Measurements from ENCODE around the gene LENG9. TPM values are rescaled to one million over a fixed set of nuclear protein-coding genes. Genes with fewer than 3 reads are reported as not detected.

The LENG9 gene
- total and polyA plus RNA-seq, 2 experiments from 2014 or later, result 7.6 TPM; not detected in 1

- Histone ChIP-seq H3K4me3 (no peak overlapping the region), H3K36me3 (no peaks in the 10 kb centered on the region), H3K9me3 (ENCODE audit: low read depth) (no peaks in the 10 kb centered on the region), H3K27me3 (no peaks in the 10 kb centered on the region), H3K27ac (no peak overlapping the region), H3K4me1 (ENCODE audit: low read depth) (peaks cover 6% of the 10 kb centered on the region)
- DNase-seq (ENCODE audit: low read depth in 1 of 2, low spot score in 1 of 2), result no peak
- TF ChIP-seq, protein P1, sequence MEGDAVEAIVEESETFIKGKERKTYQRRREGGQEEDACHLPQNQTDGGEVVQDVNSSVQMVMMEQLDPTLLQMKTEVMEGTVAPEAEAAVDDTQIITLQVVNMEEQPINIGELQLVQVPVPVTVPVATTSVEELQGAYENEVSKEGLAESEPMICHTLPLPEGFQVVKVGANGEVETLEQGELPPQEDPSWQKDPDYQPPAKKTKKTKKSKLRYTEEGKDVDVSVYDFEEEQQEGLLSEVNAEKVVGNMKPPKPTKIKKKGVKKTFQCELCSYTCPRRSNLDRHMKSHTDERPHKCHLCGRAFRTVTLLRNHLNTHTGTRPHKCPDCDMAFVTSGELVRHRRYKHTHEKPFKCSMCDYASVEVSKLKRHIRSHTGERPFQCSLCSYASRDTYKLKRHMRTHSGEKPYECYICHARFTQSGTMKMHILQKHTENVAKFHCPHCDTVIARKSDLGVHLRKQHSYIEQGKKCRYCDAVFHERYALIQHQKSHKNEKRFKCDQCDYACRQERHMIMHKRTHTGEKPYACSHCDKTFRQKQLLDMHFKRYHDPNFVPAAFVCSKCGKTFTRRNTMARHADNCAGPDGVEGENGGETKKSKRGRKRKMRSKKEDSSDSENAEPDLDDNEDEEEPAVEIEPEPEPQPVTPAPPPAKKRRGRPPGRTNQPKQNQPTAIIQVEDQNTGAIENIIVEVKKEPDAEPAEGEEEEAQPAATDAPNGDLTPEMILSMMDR (IDR thresholded peaks at IDR 0.05; ENCODE audit: low read depth, low read length), result no peak
Measured at GRCh38 chr19:54444737-54445136, 18.8 kb downstream of the LENG9 start.

DNA sequence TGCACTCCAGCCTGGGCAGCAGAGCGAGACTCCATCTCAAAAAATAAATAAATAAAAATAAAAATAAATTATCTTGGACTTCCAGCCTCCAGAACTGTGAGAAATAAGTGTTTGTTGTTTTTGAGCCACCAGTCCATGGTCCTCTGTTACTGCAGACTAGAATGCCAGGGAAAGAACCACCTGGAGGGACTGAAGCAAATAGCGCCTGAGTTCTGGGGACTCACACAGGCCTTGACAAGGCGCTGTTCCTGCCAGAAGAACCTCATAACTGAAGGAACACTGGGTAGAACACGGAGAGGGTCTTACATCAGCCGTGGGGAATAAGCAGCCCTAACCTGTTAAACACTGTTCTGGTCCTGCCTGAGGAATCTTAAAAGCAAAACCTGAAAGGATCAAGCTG is 22.9 kb downstream of the LENG9 start:
- Histone ChIP-seq H3K4me3 (no peak overlapping the region), H3K27me3 (no peaks in the 10 kb centered on the region), H3K36me3 (no peaks in the 10 kb centered on the region), H3K27ac (no peak overlapping the region), H3K9me3 (ENCODE audit: low read depth) (no peaks in the 10 kb centered on the region), H3K4me1 (ENCODE audit: low read depth) (peaks cover 5% of the 10 kb centered on the region)
- DNase-seq (ENCODE audit: low read depth in 1 of 2, low spot score in 1 of 2), result no peak
- TF ChIP-seq, protein P1 (IDR thresholded peaks at IDR 0.05; ENCODE audit: low read depth, low read length), result no peak

DNA sequence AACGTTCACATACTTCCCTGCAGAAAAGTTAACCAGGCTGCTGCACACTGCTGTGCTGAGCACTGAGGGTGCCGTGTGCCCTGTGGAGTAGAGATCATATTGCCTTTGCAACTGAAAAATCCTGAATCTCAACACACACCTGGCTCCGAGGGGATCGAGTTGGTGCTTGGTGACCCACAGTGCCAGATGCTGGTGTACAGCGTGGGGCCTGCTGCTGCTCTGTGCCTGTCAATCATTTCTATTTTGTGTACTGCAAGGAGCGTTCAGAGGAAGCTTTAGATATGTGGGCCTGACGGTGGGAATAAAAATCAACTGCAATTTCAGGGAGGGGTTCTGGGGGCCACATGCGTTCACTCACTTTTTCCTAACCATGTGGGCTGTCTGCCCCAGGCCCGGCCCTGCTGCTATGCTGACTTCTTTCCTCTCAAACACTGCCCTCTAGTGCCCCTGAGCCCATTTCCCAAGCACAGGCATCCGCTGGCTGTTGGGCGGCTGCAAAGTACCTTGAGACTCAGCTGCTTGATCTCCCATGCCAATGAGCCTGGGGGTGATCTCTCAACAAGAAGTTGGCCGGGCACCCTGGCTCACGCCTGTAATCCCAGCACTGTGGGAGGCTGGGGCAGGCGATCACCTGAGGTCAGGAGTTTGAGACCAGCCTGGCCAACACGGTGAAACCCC is 24.3 kb downstream of the LENG9 start:
- peak; percentile 61 to 70 for DNase-seq (ENCODE audit: low read depth in 1 of 2, low spot score in 1 of 2)
- H3K9me3 ChIP-seq (ENCODE audit: low read depth), result no peaks in the 10 kb centered on the region
- TF ChIP-seq, protein P1 (IDR thresholded peaks at IDR 0.05; ENCODE audit: low read depth, low read length), result peak; percentile 65
- peaks cover 9% of the 10 kb centered on the region for H3K4me1 ChIP-seq (ENCODE audit: low read depth)
- H3K27me3 ChIP-seq, result no peaks in the 10 kb centered on the region
- H3K4me3 ChIP-seq, result no peak overlapping the region
- no peaks in the 10 kb centered on the region for H3K36me3 ChIP-seq
- no peak overlapping the region for H3K27ac ChIP-seq

DNA sequence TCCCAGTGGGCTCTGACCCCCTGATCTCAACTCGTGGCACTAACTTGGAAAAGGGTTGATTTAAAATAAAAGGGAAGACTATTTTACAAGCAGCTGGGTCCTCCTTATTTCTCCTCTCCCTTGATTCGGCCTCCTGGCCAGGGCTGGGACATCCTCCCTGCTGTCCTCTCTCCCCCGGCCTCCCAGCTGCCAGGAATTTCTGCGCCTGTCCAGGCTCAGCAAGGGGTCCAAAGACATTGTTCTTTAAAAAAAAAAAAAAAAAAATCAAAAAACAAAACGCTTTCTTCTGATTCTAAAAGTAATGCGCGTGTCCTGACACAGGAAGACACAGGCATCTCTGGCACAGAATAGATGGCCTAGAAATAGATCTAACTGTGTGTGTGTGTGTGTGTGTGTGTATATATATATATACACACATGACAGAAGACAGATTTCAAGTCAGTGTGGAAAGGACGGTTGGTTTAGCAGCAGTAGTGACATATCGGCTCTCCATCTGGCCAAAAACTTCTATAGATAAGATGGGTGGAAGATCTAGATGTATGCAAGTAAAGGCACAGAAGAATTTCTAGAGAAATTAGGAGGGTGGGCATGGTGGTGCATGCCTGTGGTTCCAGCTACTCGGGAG is 26.8 kb downstream of the LENG9 start:
- no peaks in the 10 kb centered on the region for H3K36me3 ChIP-seq
- H3K9me3 ChIP-seq (ENCODE audit: low read depth), result no peaks in the 10 kb centered on the region
- no peak for DNase-seq (ENCODE audit: low read depth in 1 of 2, low spot score in 1 of 2)
- no peak overlapping the region for H3K27ac ChIP-seq
- TF ChIP-seq, protein P1 (IDR thresholded peaks at IDR 0.05; ENCODE audit: low read depth, low read length), result no peak
- H3K4me1 ChIP-seq (ENCODE audit: low read depth), result peaks cover 9% of the 10 kb centered on the region
- H3K27me3 ChIP-seq, result no peaks in the 10 kb centered on the region
- H3K4me3 ChIP-seq, result no peak overlapping the region

- DNase-seq (ENCODE audit: low read depth in 1 of 2, low spot score in 1 of 2), result peak in 1 of 2 donors; percentile 23
- Histone ChIP-seq H3K9me3 (ENCODE audit: low read depth) (no peaks in the 10 kb centered on the region), H3K27ac (no peak overlapping the region), H3K36me3 (no peaks in the 10 kb centered on the region), H3K27me3 (no peaks in the 10 kb centered on the region), H3K4me1 (ENCODE audit: low read depth) (peaks cover 9% of the 10 kb centered on the region), H3K4me3 (no peak overlapping the region)
- TF ChIP-seq, protein P1 (IDR thresholded peaks at IDR 0.05; ENCODE audit: low read depth, low read length), result no peak
Measured at GRCh38 chr19:54436031-54436523, 27.5 kb downstream of the LENG9 start.
